ENCODE measurements around the gene ANXA2R.

Gene ANXA2R

GRCh38 chr5:43000111-43000840, 39.8 kb downstream of the ANXA2R start:
- DNase-seq (ENCODE audit: low spot score), result peak; percentile 27

- no peak for DNase-seq (ENCODE audit: low spot score)
Measured at GRCh38 chr5:42995360-42995751, 44.8 kb downstream of the ANXA2R start.

- peak; percentile 55 for DNase-seq (ENCODE audit: low spot score)
Measured at GRCh38 chr5:42994555-42995359, 45.4 kb downstream of the ANXA2R start.

- no peak for DNase-seq (ENCODE audit: low spot score)
Measured at GRCh38 chr5:42994246-42994554, 45.9 kb downstream of the ANXA2R start.

GRCh38 chr5:42993516-42994245, 46.4 kb downstream of the ANXA2R start:
- DNase-seq (ENCODE audit: low spot score), result no peak

- DNase-seq (ENCODE audit: low spot score), result no peak
Measured at GRCh38 chr5:42992088-42992879, 47.8 kb downstream of the ANXA2R start.

GRCh38 chr5:42991404-42992087, 48.6 kb downstream of the ANXA2R start:
- no peak for DNase-seq (ENCODE audit: low spot score)

- DNase-seq (ENCODE audit: low spot score), result no peak
Measured at GRCh38 chr5:42990892-42991291, 49.2 kb downstream of the ANXA2R start.

Data from AG08396 (cell line).